Testis (tissue), 2 donors: ENCODE measurements around the gene SAP30BP.

ENCODE experiments used
- CTCF ChIP-seq, 3 experiments: fragments of 450-650 bp in 2 of 3; fragments of 200-600 bp in 1 of 3; sonication (generic) in 1 of 3; IDR thresholded peaks; one replicate each; pipeline ENCODE4 v1.5.1; 2016 to 2019; ENCODE audit warnings: antibody characterized with exemption in 3 of 3, mild to moderate bottlenecking in 2 of 3, moderate library complexity in 1 of 3
- POLR2A ChIP-seq: fragments of 450-650 bp; IDR thresholded peaks from one replicate; pipeline ENCODE4 v1.6.1; 2017; ENCODE audit warnings: antibody characterized with exemption, mild to moderate bottlenecking, moderate library complexity

- TF ChIP-seq CTCF (IDR thresholded peaks at IDR 0.05) (no peak), POLR2A (no peak)
Measured at GRCh38 chr17:75733471-75733870, 66.3 kb downstream of the SAP30BP start.
